Panc1 (cell line): ENCODE data around the gene KRTDAP. TPM values are rescaled to one million over a fixed set of nuclear protein-coding genes. Genes with fewer than 3 reads are reported as not detected.

ENCODE experiments used
- ATAC-seq: fragments of 200-7000 bp; cut with Tn5 transposase; 2 replicates; pipeline ENCODE4 v1.9.1; 2020; ENCODE audit warnings: mild to moderate bottlenecking, moderate library complexity
- BruUV-seq: library from RNA; stranded (reverse); fragments of 400-500 nt; replicated peaks from 2 replicates; lab custom pipeline; 2021; lab: Mats Ljungman, UMichigan
- CTCF ChIA-PET: fragments of 300-600 bp; sonication (Branson Sonifier 250); formaldehyde crosslinking; loops from one replicate; lab custom pipeline; 2022; ENCODE audit warnings: antibody characterized with exemption; lab: Charles Lee
- POLR2A ChIA-PET: fragments of 300-600 bp; sonication (Branson Sonifier 250); formaldehyde crosslinking; loops from one replicate; lab custom pipeline; 2022; ENCODE audit warnings: antibody characterized with exemption; lab: Charles Lee
- DNase-seq: peaks from one replicate; pipeline ENCODE4 v3.0.0-alpha.2; 2010; ENCODE audit warnings: low read depth, low spot score
- H3K27ac ChIP-seq: 2 replicates; pipeline ENCODE4 v1.5.1; 2011; ENCODE audit warnings: mild to moderate bottlenecking, low read length, inconsistent platforms
- H3K27me3 ChIP-seq: fragments of 200-500 bp; sonication (Bioruptor generic); 2 replicates; pipeline ENCODE4 v1.6.0; 2014; ENCODE audit warnings: low read length, inconsistent platforms; ENCODE audit not compliant: control insufficient read depth, insufficient read depth
- H3K36me3 ChIP-seq: fragments of 200-500 bp; sonication (Bioruptor generic); 2 replicates; pipeline ENCODE4 v1.5.1; 2014; ENCODE audit warnings: inconsistent platforms, mild to moderate bottlenecking, low read length, moderate library complexity; ENCODE audit not compliant: control insufficient read depth, insufficient read depth
- H3K4me1 ChIP-seq: 2 replicates; pipeline ENCODE4 v1.5.1; 2011; ENCODE audit warnings: inconsistent platforms, mild to moderate bottlenecking, low read length, moderate library complexity; ENCODE audit not compliant: control insufficient read depth, insufficient read depth
- H3K4me3 ChIP-seq, 2 experiments: 2 replicates each; pipeline ENCODE4 v1.5.1; 2011 to 2012; ENCODE audit warnings: low read depth in 2 of 2, low read length in 2 of 2, mild to moderate bottlenecking in 2 of 2, inconsistent platforms in 1 of 2, moderate library complexity in 1 of 2
- H3K9me3 ChIP-seq: fragments of 200-500 bp; sonication (Bioruptor generic); 2 replicates; pipeline ENCODE4 v1.5.1; 2014; ENCODE audit warnings: low read depth, mild to moderate bottlenecking, inconsistent platforms, low read length, moderate library complexity; ENCODE audit not compliant: control insufficient read depth, insufficient read depth
- POLR2AphosphoS5 ChIP-seq: IDR thresholded peaks from 2 replicates; pipeline ENCODE4 v1.6.1; 2012; ENCODE audit warnings: mild to moderate bottlenecking, low read depth, low read length, moderate library complexity
- REST ChIP-seq, 2 experiments: IDR thresholded peaks; 2 replicates each; pipeline ENCODE4 v1.6.1; 2011 to 2012; ENCODE audit warnings: low read depth in 2 of 2, control low read depth in 1 of 2, low read length in 1 of 2, mild to moderate bottlenecking in 1 of 2, moderate library complexity in 1 of 2; ENCODE audit not compliant: insufficient read depth in 1 of 2
- SIN3A ChIP-seq: IDR thresholded peaks from 2 replicates; pipeline ENCODE4 v1.6.1; 2012; ENCODE audit warnings: low read depth, mild to moderate bottlenecking, low read length, moderate library complexity, borderline replicate concordance; ENCODE audit not compliant: insufficient read depth
- TCF7L2 ChIP-seq: IDR thresholded peaks from 2 replicates; pipeline ENCODE4 v1.6.1; 2011; ENCODE audit warnings: mild to moderate bottlenecking, low read depth, low read length, inconsistent platforms
- in situ Hi-C: cut with HindIII; loops from 2 replicates; pipeline ENCODE4 v1.10.0; 2016; ENCODE audit warnings: low sequenced_read_pairs, low pct_unique_long_range_greater_than_20kb
- intact Hi-C: fragments of 100-400 bp; cut with micrococcal nuclease; formaldehyde crosslinking; loops from one replicate; pipeline ENCODE4 v1.10.0; 2022; ENCODE audit not compliant: unreplicated experiment
- total RNA-seq: library from RNA; stranded (reverse); gene quantifications from one replicate; pipeline ENCODE4 v1.2.1, GENCODE V29; 2021; ENCODE audit not compliant: unreplicated experiment
- TF ChIP-seq, protein P1 (sequence below): fragments of 450-650 bp; IDR thresholded peaks from 2 replicates; pipeline ENCODE4 v1.5.1; 2017; ENCODE audit warnings: mild to moderate bottlenecking

Gene KRTDAP
- total RNA-seq, 1 experiment from 2014 or later: not detected

DNA sequence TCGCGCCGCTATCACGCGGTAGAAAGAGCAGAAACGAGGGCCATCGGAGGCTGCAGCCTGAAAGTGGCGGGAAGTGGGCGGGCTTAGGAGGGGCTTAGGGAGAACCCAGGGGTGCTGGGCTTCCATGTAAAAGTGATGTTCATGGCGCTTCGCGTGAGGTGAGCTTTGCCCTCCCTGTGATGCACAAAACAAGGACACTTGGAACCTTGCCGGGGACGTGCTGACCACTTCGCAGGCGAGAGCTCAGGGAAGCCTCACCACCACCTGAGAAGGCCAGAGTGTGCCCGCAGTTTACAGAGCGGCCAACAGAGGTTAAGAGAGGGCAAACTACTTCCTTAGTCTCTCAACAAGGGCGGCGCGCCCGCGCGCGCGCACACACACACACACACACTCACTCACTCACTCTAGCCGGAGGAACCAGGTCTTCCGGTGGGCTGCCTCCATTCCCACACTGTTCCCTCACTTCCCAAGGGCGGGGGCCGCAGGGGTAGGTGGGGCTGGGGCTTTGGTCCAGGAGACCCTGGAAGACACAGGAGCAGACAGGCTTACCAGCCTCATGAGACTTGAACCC lies 43.6 kb upstream of the KRTDAP start:
- DNase-seq (no peak), ATAC-seq (peak; percentile 63)
- in situ Hi-C loops (no loop called here), intact Hi-C loops (no loop called here)
- peaks cover 4% of the 10 kb centered on the region; the same call in 1 of the 2 replicates for H3K4me1 ChIP-seq
- no peaks in the 10 kb centered on the region for H3K27me3 ChIP-seq
- POLR2A ChIA-PET: interaction anchor here (0.6 kb wide), 1 partner anchor 96 kb away, joined by 3 read pairs; no protein-coding TSS in a partner anchor
- no peaks in the 10 kb centered on the region for H3K9me3 ChIP-seq
- H3K36me3 ChIP-seq: no peaks in the 10 kb centered on the region
- BruUV-seq: no TSS peak
- CTCF ChIA-PET: no interaction called here
- TF ChIP-seq POLR2AphosphoS5 (no peak), TCF7L2 (no peak), SIN3A (no peak), REST (IDR thresholded peaks at IDR 0.05; ENCODE audit: insufficient read depth in 1 of 2, low read depth in 2 of 2, low read length in 1 of 2) (no peak)
- TF ChIP-seq, protein P1, sequence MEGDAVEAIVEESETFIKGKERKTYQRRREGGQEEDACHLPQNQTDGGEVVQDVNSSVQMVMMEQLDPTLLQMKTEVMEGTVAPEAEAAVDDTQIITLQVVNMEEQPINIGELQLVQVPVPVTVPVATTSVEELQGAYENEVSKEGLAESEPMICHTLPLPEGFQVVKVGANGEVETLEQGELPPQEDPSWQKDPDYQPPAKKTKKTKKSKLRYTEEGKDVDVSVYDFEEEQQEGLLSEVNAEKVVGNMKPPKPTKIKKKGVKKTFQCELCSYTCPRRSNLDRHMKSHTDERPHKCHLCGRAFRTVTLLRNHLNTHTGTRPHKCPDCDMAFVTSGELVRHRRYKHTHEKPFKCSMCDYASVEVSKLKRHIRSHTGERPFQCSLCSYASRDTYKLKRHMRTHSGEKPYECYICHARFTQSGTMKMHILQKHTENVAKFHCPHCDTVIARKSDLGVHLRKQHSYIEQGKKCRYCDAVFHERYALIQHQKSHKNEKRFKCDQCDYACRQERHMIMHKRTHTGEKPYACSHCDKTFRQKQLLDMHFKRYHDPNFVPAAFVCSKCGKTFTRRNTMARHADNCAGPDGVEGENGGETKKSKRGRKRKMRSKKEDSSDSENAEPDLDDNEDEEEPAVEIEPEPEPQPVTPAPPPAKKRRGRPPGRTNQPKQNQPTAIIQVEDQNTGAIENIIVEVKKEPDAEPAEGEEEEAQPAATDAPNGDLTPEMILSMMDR: no peak
- no peak overlapping the region for H3K4me3 ChIP-seq
- H3K27ac ChIP-seq: no peak overlapping the region

GRCh38 chr19:35533201-35533821 lies 43.0 kb upstream of the KRTDAP start, which contains the start of gene GAPDHS:
Gene GAPDHS, plus strand, starts transcription at chr19:35533456. Its CDS starts 72 bp downstream, at chr19:35533528.
- no peaks in the 10 kb centered on the region for H3K9me3 ChIP-seq
- in situ Hi-C loops (no loop called here), intact Hi-C loops (no loop called here)
- H3K27ac ChIP-seq: no peak within 1 kb of the TSS
- no peak within 1 kb of the TSS for H3K4me3 ChIP-seq
- no peaks in the 10 kb centered on the region for H3K36me3 ChIP-seq
- peaks cover 4% of the 10 kb centered on the region; the same call in 1 of the 2 replicates for H3K4me1 ChIP-seq
- no TSS peak for BruUV-seq
- ChIA-PET CTCF (no interaction called here), POLR2A (interaction anchor here (0.6 kb wide), 1 partner anchor 95 kb away, joined by 3 read pairs; no protein-coding TSS in a partner anchor)
- ATAC-seq (no peak), DNase-seq (no peak)
- H3K27me3 ChIP-seq: no peaks in the 10 kb centered on the region
- TF ChIP-seq REST (IDR thresholded peaks at IDR 0.05; ENCODE audit: insufficient read depth in 1 of 2, low read depth in 2 of 2, low read length in 1 of 2) (no peak), TCF7L2 (no peak), SIN3A (no peak)
- TF ChIP-seq, protein P1: no peak
